SK-N-SH (cell line): ENCODE data around the gene DCDC1.

Source experiments
- CHD2 ChIP-seq: fragments of 150-350 bp; IDR thresholded peaks from 2 replicates; pipeline ENCODE4 v1.6.1; 2018; ENCODE audit warnings: low read length; ENCODE audit not compliant: partially characterized antibody
- CTCF ChIP-seq: fragments of 200-600 bp; sonication (generic); IDR thresholded peaks from 2 replicates; pipeline ENCODE4 v1.6.1; 2017; ENCODE audit warnings: antibody characterized with exemption, mild to moderate bottlenecking, moderate library complexity
- FOXJ3 ChIP-seq: sonication (generic); formaldehyde crosslinking; IDR thresholded peaks from 2 replicates; pipeline ENCODE4 v1.5.1; 2020; ENCODE audit warnings: mild to moderate bottlenecking, missing genetic modification reagents
- GABPA ChIP-seq: IDR thresholded peaks from 2 replicates; pipeline ENCODE4 v1.4.0; 2012; ENCODE audit warnings: low read depth, mild to moderate bottlenecking
- JUND ChIP-seq: IDR thresholded peaks from 2 replicates; pipeline ENCODE4 v1.4.0; 2012
- MAX ChIP-seq: IDR thresholded peaks from 2 replicates; pipeline ENCODE4 v1.4.0; 2012; ENCODE audit warnings: low read depth
- REST ChIP-seq: IDR thresholded peaks from 2 replicates; pipeline ENCODE4 v1.6.1; 2012; ENCODE audit warnings: mild to moderate bottlenecking, low read depth, low read length, moderate library complexity
- USF1 ChIP-seq: IDR thresholded peaks from 2 replicates; pipeline ENCODE4 v1.4.0; 2012; ENCODE audit warnings: low read depth, borderline replicate concordance
- USF2 ChIP-seq: fragments of 150-350 bp; IDR thresholded peaks from 2 replicates; pipeline ENCODE4 v1.6.1; 2017; ENCODE audit warnings: antibody characterized with exemption, low read length, low read depth, borderline replicate concordance

DNA sequence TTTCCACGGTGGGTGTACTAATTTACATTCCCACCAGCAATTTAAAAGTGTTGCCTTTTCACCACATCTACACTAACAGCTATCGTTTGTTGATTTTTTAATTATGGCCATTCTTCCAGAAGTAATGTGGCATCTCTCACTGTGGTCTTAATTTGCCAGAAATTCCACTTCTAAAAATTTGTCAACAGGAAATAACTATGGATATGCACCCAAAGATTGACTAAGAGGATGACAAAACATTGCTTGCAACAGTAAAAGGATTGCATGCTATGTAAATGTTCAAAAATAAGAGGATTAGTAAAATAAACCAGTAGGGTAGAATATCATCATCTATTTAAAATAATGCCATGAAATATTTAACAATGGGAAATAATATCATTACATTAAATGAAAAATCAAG is 219.5 kb downstream of the DCDC1 start:
- TF ChIP-seq USF1 (no peak), JUND (no peak), CTCF (no peak), REST (no peak), CHD2 (no peak), GABPA (no peak), USF2 (no peak), FOXJ3 (CRISPR knock-in tag) (no peak), MAX (no peak)
